ENCODE data around the gene C2CD4B.

GRCh38 chr15:62190274-62190673 lies 25.2 kb upstream of the C2CD4B start:
- no peak for TF ChIP-seq CTCF (IDR thresholded peaks at IDR 0.05; ENCODE audit: poor library complexity)
- no peak for TF ChIP-seq EZH2 (IDR thresholded peaks at IDR 0.05; ENCODE audit: borderline replicate concordance)
- TF ChIP-seq EZH2phosphoT487 (IDR thresholded peaks at IDR 0.05; ENCODE audit: low read depth, severe bottlenecking, unreplicated experiment), result no peak
